CD8-positive, alpha-beta memory T cell (primary cell): ENCODE data around the gene BCL11B. TPM values are rescaled to one million over a fixed set of nuclear protein-coding genes. Genes with fewer than 3 reads are reported as not detected.

Source experiments
- CTCF ChIA-PET: fragments of 350-600 bp; sonication (Branson Sonifier 250); formaldehyde crosslinking; loops from one replicate; lab custom pipeline; 2021; ENCODE audit warnings: antibody characterized with exemption; lab: Charles Lee
- POLR2A ChIA-PET: fragments of 350-600 bp; sonication (Branson Sonifier 250); formaldehyde crosslinking; loops from one replicate; lab custom pipeline; 2021; ENCODE audit warnings: antibody characterized with exemption; lab: Charles Lee
- DNase-seq, 5 donors: peaks; one replicate each; pipeline versions ENCODE4 v3.0.0 to v3.0.0-alpha.2; 2020 to 2022; ENCODE audit warnings: mixed read lengths in 1 of 5
- H3K27ac ChIP-seq: one replicate; pipeline ENCODE4 v1.7.0; 2013; ENCODE audit warnings: low read depth, mild to moderate bottlenecking, low read length, moderate library complexity
- H3K27me3 ChIP-seq: 2 replicates; pipeline ENCODE4 v1.7.0; 2013; ENCODE audit warnings: low read length, mild to moderate bottlenecking; ENCODE audit not compliant: insufficient read depth, poor library complexity, severe bottlenecking
- H3K36me3 ChIP-seq: 2 replicates; pipeline ENCODE4 v1.7.0; 2013; ENCODE audit warnings: mild to moderate bottlenecking, low read length, moderate library complexity; ENCODE audit not compliant: insufficient read depth
- H3K4me1 ChIP-seq: 2 replicates; pipeline ENCODE4 v1.7.0; 2013; ENCODE audit warnings: mild to moderate bottlenecking, low read length, moderate library complexity; ENCODE audit not compliant: insufficient read depth
- H3K4me3 ChIP-seq: 2 replicates; pipeline ENCODE4 v1.7.0; 2013; ENCODE audit warnings: mild to moderate bottlenecking, low read length
- H3K9me3 ChIP-seq: 2 replicates; pipeline ENCODE4 v1.7.0; 2013; ENCODE audit warnings: mild to moderate bottlenecking, low read length
- H3K27ac Mint-ChIP-seq, 8 donors: one replicate each; pipeline ENCODE4 v1.8.0; 2020 to 2021; ENCODE audit warnings: mixed read lengths in 8 of 8, mild to moderate bottlenecking in 6 of 8, inconsistent platforms in 3 of 8, moderate library complexity in 3 of 8
- H3K27me3 Mint-ChIP-seq, 2 donors: one replicate each; pipeline ENCODE4 v1.8.0; 2020 to 2021; ENCODE audit warnings: mixed read lengths in 2 of 2, mild to moderate bottlenecking in 1 of 2, moderate library complexity in 1 of 2
- H3K36me3 Mint-ChIP-seq, 3 donors: one replicate each; pipeline ENCODE4 v1.8.0; 2020 to 2021; ENCODE audit warnings: mixed read lengths in 3 of 3, inconsistent platforms in 1 of 3, mild to moderate bottlenecking in 1 of 3
- H3K4me1 Mint-ChIP-seq, 3 donors: one replicate each; pipeline ENCODE4 v1.8.0; 2020 to 2021; ENCODE audit warnings: mixed read lengths in 3 of 3, inconsistent platforms in 1 of 3, mild to moderate bottlenecking in 1 of 3
- H3K4me3 Mint-ChIP-seq, 7 donors: one replicate each; pipeline ENCODE4 v1.8.0; 2020 to 2021; ENCODE audit warnings: mixed read lengths in 7 of 7, mild to moderate bottlenecking in 6 of 7, moderate library complexity in 4 of 7, inconsistent platforms in 2 of 7
- H3K9me3 Mint-ChIP-seq, 5 donors: one replicate each; pipeline ENCODE4 v1.8.0; 2020 to 2022; ENCODE audit warnings: mixed read lengths in 5 of 5, mild to moderate bottlenecking in 3 of 5, moderate library complexity in 2 of 5, inconsistent platforms in 1 of 5
- polyA plus RNA-seq: library from polyadenylated mRNA; unstranded; fragments of 300-500 nt; fragmentation: Illumina TruSeq; gene quantifications from one replicate; pipeline ENCODE4 v1.2.3, GENCODE V29; 2021
- total RNA-seq, 2 experiments: library from RNA; stranded (reverse); gene quantifications; one replicate each; pipeline ENCODE4 v1.2.3, GENCODE V29; 2021

BCL11B gene
- total and polyA plus RNA-seq, 3 experiments from 2014 or later = 9.7 to 42.5 (median 42.0) TPM

DNA sequence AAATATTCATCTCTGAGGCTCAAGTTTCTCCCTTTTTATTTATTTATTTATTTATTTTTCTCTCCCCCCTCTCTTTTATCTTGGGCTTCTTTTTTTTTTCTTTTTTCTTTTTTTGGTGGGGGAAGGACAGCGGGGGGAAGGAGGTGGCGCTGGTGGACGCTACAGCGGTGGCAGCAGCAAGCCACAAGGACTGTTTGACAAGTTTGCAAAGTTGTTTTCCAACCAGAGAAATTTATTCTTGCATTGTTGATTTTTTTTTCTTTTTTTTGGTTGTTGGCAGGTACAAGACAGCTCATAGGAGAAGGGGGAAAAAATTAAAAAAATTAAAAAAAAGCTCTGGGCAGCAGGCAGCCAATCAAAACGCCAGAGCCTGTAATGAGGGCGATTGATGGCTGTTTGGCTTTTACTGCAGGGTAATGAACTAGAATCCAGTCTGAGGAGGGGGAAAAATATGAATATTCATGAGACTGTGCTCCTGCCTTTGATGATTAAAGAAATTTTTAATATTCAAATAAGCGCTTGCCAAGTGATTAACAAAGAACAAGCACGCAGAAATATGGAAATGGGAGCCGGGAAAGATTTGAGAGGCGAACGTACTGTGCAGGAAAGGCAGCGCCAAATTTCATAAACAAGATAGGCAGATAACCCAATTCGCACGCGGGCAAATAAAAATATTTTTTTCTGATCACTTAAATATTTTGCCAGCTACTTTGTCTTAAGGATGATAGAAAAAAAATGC is 36.2 kb downstream of the BCL11B start:
- peaks cover 3 to 48% (median 14%) of the 10 kb centered on the region in 3 donors for H3K36me3 Mint-ChIP-seq
- POLR2A ChIA-PET = interaction anchor here (0.6 to 10.3 kb wide), 9 partner anchors 10 to 1277 kb away, joined by 3 to 169 read pairs (median 12); no protein-coding TSS in a partner anchor
- peaks cover 97% of the 10 kb centered on the region for H3K4me1 ChIP-seq
- peak overlapping the region; percentile 28 for H3K27ac ChIP-seq
- peaks cover 0 to 2% (median 0%) of the 10 kb centered on the region in 5 donors for H3K9me3 Mint-ChIP-seq
- peaks cover 94 to 98% (median 95%) of the 10 kb centered on the region in 3 donors for H3K4me1 Mint-ChIP-seq
- H3K4me3 Mint-ChIP-seq = peak overlapping the region; percentile 84 to 94 (median 87)
- peak overlapping the region; percentile 56 for H3K4me3 ChIP-seq
- no peaks in the 10 kb centered on the region for H3K9me3 ChIP-seq
- no peaks in the 10 kb centered on the region for H3K27me3 ChIP-seq
- H3K36me3 ChIP-seq = peaks cover 13% of the 10 kb centered on the region
- peak in 1 of 5 donors; percentile 54 for DNase-seq
- CTCF ChIA-PET = interaction anchor here (1.3 to 25.1 kb wide), 6 partner anchors 9 to 32 kb away, joined by 3 to 532 read pairs (median 6); partner anchors contain the start of gene BCL11B
- peaks cover 0 to 2% of the 10 kb centered on the region in 2 donors for H3K27me3 Mint-ChIP-seq
- peak overlapping the region; percentile 90 to 100 (median 99) for H3K27ac Mint-ChIP-seq

DNA sequence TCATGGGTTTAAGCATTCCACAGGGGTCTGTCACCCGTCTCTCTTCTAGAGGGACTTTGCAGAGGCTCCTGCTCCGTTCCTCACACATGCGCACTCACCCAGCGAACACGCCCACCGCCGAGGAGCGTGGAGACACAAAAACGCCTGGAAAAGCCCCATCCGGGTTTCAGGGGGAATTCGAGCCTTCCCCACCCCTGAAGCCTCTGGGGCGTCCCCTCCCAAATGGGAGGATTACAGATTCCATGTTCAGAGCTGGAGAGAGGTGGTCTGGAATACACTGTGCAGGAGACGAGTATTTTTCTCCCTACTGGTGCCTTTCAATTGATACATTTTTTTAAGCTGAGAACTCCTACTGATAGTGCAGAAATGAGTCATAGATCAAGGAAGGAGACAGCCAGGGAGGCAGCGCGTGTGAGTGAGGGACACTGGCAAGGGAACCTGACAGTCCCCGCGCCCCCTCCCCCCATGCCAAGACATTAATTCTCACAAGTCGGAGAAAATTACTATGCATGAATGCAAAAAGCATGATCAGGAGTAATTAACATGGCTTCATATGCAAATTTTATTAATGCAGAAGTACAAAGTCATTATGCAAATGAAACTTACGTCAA is 36.9 kb downstream of the BCL11B start:
- no peaks in the 10 kb centered on the region for H3K27me3 ChIP-seq
- H3K4me3 ChIP-seq = peak overlapping the region; percentile 56
- Mint-ChIP-seq H3K4me1 (peaks cover 95 to 98% (median 95%) of the 10 kb centered on the region in 3 donors), H3K36me3 (peaks cover 3 to 52% (median 14%) of the 10 kb centered on the region in 3 donors), H3K9me3 (peaks cover 0 to 2% (median 0%) of the 10 kb centered on the region in 5 donors), H3K27me3 (peaks cover 0 to 5% of the 10 kb centered on the region in 2 donors), H3K4me3 (peak overlapping the region; percentile 84 to 94 (median 87)), H3K27ac (peak overlapping the region; percentile 90 to 100 (median 99))
- peaks cover 97% of the 10 kb centered on the region for H3K4me1 ChIP-seq
- CTCF ChIA-PET = interaction anchor here (0.6 to 25.1 kb wide), 7 partner anchors 10 to 1050 kb away, joined by 3 to 532 read pairs (median 7); partner anchors contain the start of gene BCL11B
- no peak overlapping the region for H3K27ac ChIP-seq
- DNase-seq = peak; percentile 54 to 86 (median 72)
- peaks cover 13% of the 10 kb centered on the region for H3K36me3 ChIP-seq
- H3K9me3 ChIP-seq = no peaks in the 10 kb centered on the region
- POLR2A ChIA-PET = interaction anchor here (0.7 to 10.3 kb wide), 7 partner anchors 11 to 1690 kb away, joined by 3 to 169 read pairs (median 18); no protein-coding TSS in a partner anchor

DNA sequence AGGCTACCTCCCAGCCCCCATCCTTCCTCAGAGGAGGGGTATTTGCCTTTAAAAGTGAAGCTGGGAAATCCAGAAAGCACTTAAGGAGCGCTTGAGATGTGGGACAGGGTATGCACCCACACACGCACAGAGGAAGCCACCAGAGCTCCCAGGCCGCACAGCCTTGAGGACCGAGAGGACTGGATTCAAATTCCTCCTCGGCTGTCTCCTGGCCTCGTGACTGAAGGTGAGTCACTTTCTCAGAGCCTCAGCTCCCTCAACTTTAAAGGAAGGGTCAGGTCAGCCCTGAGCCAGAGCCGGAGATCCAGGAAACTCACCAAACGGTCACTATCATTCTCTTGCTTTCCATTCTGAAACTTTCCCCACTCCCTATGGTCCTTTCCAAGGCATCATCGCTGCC is 37.6 kb downstream of the BCL11B start:
- Histone ChIP-seq H3K36me3 (peaks cover 15% of the 10 kb centered on the region), H3K27me3 (no peaks in the 10 kb centered on the region), H3K9me3 (no peaks in the 10 kb centered on the region), H3K4me3 (peak overlapping the region; percentile 56), H3K27ac (peak overlapping the region; percentile 41), H3K4me1 (peaks cover 97% of the 10 kb centered on the region)
- Mint-ChIP-seq H3K27ac (peak overlapping the region; percentile 90 to 100 (median 99)), H3K4me3 (peak overlapping the region; percentile 84 to 94 (median 87)), H3K27me3 (peaks cover 0 to 5% of the 10 kb centered on the region in 2 donors), H3K4me1 (peaks cover 95 to 98% (median 95%) of the 10 kb centered on the region in 3 donors), H3K9me3 (peaks cover 0 to 2% (median 0%) of the 10 kb centered on the region in 5 donors), H3K36me3 (peaks cover 0 to 52% (median 14%) of the 10 kb centered on the region in 3 donors)
- POLR2A ChIA-PET = interaction anchor here (1.0 to 10.3 kb wide), 6 partner anchors 11 to 36 kb away, joined by 3 to 169 read pairs (median 36); no protein-coding TSS in a partner anchor
- CTCF ChIA-PET = interaction anchor here (0.8 to 25.1 kb wide), 6 partner anchors 9 to 302 kb away, joined by 3 to 532 read pairs (median 12); partner anchors contain the start of gene BCL11B
- DNase-seq = peak in 1 of 5 donors; percentile 48

DNA sequence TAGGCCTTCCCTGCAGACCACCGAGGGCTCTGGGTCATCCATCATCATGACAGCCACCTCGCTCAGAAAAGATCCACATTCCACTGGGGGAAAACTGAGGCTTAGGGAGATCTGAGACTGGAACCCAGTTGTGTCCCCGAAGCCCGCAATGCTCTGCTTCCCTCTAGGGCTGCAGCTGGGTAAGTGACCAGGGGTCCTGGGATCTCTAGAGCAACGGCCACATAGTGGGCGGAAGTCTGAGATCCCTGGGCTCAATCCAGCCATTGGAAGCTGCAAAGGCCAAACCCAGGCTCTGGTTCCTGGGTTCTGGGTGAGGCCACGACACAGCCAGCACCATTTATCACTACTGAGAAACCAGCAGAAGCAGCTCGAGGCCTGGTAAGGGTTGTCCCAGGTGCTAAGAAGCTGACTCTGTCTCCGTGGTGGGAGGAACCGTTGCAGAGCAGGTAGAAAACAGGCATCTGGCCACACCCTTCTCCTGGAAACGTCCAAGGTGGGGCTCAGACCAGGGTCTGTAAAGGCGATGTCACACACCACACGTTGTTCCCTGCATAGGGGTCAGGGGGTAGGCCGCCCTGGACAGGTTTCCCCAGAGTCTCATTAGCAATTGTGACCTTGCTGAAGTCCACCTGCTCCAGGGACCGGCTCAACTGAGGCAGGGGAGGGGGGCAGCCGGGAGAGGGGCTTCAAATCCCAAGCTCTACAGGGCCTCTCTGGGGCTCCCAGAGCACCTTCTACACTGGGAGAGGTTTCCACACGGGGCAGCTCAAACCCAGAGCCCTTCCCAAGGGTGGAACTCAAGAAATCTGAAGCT is 38.6 kb downstream of the BCL11B start:
- H3K4me3 Mint-ChIP-seq = peak overlapping the region; percentile 84 to 94 (median 87)
- H3K27me3 Mint-ChIP-seq = peaks cover 0 to 7% of the 10 kb centered on the region in 2 donors
- peak overlapping the region; percentile 90 to 100 (median 99) for H3K27ac Mint-ChIP-seq
- Histone ChIP-seq H3K27ac (peak overlapping the region; percentile 41), H3K27me3 (no peaks in the 10 kb centered on the region), H3K4me3 (peak overlapping the region; percentile 56), H3K9me3 (no peaks in the 10 kb centered on the region), H3K4me1 (peaks cover 97% of the 10 kb centered on the region), H3K36me3 (peaks cover 21% of the 10 kb centered on the region)
- peaks cover 95 to 98% (median 95%) of the 10 kb centered on the region in 3 donors for H3K4me1 Mint-ChIP-seq
- H3K9me3 Mint-ChIP-seq = peaks cover 0 to 2% (median 0%) of the 10 kb centered on the region in 5 donors
- H3K36me3 Mint-ChIP-seq = peaks cover 5 to 52% (median 16%) of the 10 kb centered on the region in 3 donors
- POLR2A ChIA-PET = interaction anchor here (1.0 to 10.3 kb wide), 9 partner anchors 9 to 44 kb away, joined by 3 to 169 read pairs (median 6); no protein-coding TSS in a partner anchor
- CTCF ChIA-PET = interaction anchor here (0.8 to 25.1 kb wide), 11 partner anchors 8 to 301 kb away, joined by 3 to 532 read pairs (median 6); partner anchors contain the start of gene BCL11B
- peak in 1 of 5 donors; percentile 46 for DNase-seq

DNA sequence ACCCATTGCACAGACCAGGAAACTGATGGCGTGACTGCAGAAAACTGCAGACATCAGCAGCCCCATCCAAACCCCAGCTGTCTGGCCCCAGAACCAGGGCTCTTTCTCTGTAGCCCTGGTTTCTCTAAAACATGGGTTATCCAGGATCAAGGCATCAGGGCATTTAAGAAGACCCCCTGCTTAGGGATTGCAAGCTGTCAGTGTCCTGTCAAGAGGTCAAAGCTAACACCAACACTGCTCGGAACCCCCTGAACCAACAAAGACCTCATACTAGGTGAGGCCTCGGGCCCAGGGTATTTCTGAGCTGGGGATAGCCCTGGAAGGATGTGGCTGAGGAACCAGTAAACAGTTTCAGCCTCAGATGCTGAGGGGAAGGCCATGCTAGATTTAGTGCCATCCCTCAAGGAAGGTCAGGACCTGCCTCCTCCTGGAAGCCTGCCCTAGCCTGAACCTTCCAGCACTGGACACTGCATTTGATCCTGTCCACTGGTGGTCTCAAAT is 39.2 kb downstream of the BCL11B start:
- peaks cover 17% of the 10 kb centered on the region for H3K36me3 ChIP-seq
- no peak for DNase-seq
- peak overlapping the region; percentile 56 for H3K4me3 ChIP-seq
- H3K27ac ChIP-seq = peak overlapping the region; percentile 41
- Mint-ChIP-seq H3K9me3 (peaks cover 0 to 2% (median 0%) of the 10 kb centered on the region in 5 donors), H3K27me3 (peaks cover 0 to 8% of the 10 kb centered on the region in 2 donors), H3K4me1 (peaks cover 95 to 98% (median 95%) of the 10 kb centered on the region in 3 donors), H3K27ac (peak overlapping the region; percentile 90 to 100 (median 99)), H3K36me3 (peaks cover 5 to 52% (median 19%) of the 10 kb centered on the region in 3 donors), H3K4me3 (peak overlapping the region; percentile 84 to 94 (median 87))
- H3K9me3 ChIP-seq = no peaks in the 10 kb centered on the region
- H3K27me3 ChIP-seq = no peaks in the 10 kb centered on the region
- H3K4me1 ChIP-seq = peaks cover 97% of the 10 kb centered on the region
- ChIA-PET CTCF (interaction anchor here (1.0 to 25.1 kb wide), 11 partner anchors 7 to 42 kb away, joined by 3 to 532 read pairs (median 6); partner anchors contain the start of gene BCL11B), POLR2A (interaction anchor here (1.0 to 10.3 kb wide), 9 partner anchors 9 to 44 kb away, joined by 3 to 169 read pairs (median 6); no protein-coding TSS in a partner anchor)

DNA sequence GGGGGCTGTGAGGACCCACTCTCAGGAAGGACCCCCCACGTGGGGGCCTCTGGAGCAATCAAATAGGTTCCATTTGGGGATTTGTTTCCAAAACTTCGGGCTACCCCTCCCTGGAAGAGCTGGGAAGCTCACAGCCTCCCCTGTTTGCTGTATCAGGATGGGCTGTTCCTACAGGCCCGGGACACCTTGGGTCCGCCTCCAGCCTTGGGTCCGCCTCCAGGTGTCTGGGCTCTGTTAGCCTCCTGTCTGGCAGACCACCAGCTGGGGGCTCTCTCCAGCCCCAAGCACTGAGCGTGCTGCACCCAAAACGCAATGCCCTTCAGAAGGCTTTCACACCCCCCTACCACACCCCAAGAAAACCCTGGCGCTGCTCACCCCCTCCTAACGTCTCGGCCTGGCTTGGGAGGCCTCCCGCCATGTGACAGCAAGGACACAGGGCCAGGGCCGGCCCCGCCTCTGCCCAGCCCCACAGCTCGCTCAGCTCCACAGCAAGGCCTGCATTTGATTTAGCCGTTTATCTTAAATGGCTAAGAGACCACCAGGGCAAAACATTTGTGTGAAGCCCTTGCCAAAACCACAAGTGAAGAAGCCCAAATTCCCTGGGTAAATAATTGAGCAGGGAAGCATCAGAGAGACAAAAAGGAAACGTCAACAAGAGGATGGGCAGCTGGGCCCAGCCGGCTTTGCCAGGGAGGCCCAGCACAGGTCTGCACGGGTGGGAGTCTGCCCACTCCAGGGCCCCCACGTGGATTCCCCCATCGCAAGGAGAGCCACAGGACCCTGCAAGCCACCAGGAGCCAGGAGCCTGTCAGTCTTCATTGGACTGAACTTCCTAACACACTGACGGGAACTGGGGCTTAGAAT is 39.9 kb downstream of the BCL11B start:
- POLR2A ChIA-PET = interaction anchor here (0.6 to 10.3 kb wide), 10 partner anchors 8 to 63 kb away, joined by 3 to 169 read pairs (median 12); no protein-coding TSS in a partner anchor
- H3K4me1 Mint-ChIP-seq = peaks cover 95 to 98% (median 95%) of the 10 kb centered on the region in 3 donors
- Histone ChIP-seq H3K36me3 (peaks cover 18% of the 10 kb centered on the region), H3K9me3 (no peaks in the 10 kb centered on the region), H3K27me3 (no peaks in the 10 kb centered on the region), H3K4me3 (peak overlapping the region; percentile 56), H3K4me1 (peaks cover 97% of the 10 kb centered on the region), H3K27ac (peak overlapping the region; percentile 32)
- CTCF ChIA-PET = interaction anchor here (1.0 to 25.1 kb wide), 10 partner anchors 9 to 41 kb away, joined by 3 to 532 read pairs (median 6); partner anchors contain the start of gene BCL11B
- peak overlapping the region; percentile 90 to 100 (median 99) for H3K27ac Mint-ChIP-seq
- H3K4me3 Mint-ChIP-seq = peak overlapping the region; percentile 84 to 94 (median 87)
- peaks cover 0 to 2% (median 0%) of the 10 kb centered on the region in 5 donors for H3K9me3 Mint-ChIP-seq
- peaks cover 0 to 8% of the 10 kb centered on the region in 2 donors for H3K27me3 Mint-ChIP-seq
- DNase-seq = peak in 3 of 5 donors; percentile 43 to 68 (median 53)
- peaks cover 5 to 52% (median 17%) of the 10 kb centered on the region in 3 donors for H3K36me3 Mint-ChIP-seq
